Non-pigmented ciliary epithelial cell (primary cell): ENCODE measurements around the gene ZNF584.
A peak's percentile ranks its signal among the peaks of the same experiment; 100 is the strongest.

Experiments
- DNase-seq: peaks from one replicate; pipeline ENCODE4 v3.0.0-alpha.2; 2010; ENCODE audit warnings: low read depth

ZNF584 gene

DNA sequence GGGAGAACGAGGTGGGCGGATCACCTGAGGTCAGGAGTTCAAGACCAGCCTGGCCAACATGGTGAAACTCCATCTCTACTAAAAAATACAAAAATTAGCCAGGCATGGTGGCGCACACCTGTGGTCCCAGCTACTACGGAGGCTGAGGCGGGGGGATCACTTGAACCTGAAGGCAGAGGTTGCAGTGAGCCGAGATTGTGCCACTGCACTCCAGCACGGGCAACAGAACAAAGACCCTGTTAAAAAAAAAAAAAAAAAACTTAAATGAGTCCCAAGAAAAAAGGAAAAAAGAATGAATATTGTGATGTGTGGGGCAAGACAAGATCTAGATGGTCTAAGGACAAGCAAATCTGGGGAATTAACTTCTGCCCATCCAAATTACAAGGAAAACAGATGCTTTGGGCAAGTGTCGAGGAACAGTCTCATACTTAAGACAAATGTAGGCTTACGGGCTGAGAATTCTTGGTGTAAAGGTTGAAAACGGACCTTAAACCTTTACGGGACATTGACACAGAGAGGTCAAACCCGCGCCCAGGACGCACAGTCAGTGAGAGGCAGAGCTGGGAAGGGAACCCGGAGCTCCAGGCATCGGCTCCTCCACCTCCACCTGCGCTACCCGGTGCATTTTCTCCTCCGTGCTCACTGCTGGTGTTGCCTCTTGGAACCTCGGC, 57.8 kb downstream of the ZNF584 start:
- DNase-seq = no peak

DNA sequence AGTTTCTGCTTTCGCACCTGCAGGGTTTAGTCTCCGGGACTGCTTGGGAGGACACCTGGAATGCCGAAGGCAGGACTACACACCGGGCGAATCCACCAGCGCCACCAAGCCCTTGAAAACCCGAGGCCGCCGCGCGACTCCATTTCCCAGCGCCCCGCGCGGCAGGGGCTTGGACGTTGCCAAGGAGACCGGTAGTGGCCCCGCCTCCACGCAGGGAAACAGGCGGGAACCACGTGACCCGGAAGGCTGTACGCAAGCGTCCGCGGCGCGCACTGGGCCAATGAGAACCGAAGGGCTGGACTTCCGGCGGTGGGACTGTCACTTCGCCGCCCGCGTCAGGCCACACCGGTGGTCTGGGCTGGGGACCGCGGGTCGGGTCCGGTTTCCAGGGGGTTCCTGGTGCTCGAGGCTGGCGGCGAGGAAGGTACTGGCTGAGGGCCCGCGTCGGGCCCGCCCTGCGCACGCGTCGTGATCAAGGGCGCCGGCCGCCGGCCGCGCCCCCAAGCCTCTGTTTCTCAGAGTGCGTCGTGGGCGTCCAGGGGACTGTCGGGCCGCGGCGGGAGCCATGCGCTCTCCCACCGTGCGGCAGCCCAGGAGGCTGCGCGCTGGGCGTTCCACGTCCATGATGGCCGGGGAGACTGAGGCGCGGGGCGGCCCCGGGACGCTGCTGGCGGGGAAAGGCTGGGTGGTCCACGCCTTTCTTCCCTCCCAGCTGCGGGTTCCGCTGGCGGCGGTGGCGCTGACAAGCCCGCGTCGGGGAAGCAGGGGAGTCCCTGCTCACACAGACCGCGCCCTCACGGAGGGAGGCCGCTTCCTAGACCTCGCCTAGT, 58.5 kb downstream of the ZNF584 start, which contains the start of gene ZNF324:
Gene ZNF324 (plus strand): TSS at position 321 of the 830 bp plus-strand sequence. CDS start 2,106 bp downstream, outside the sequence.
- peak; percentile 64 for DNase-seq
